ENCODE data around the gene PNKD.
A peak's percentile ranks its signal among the peaks of the same experiment; 100 is the strongest.

Gene PNKD

DNA sequence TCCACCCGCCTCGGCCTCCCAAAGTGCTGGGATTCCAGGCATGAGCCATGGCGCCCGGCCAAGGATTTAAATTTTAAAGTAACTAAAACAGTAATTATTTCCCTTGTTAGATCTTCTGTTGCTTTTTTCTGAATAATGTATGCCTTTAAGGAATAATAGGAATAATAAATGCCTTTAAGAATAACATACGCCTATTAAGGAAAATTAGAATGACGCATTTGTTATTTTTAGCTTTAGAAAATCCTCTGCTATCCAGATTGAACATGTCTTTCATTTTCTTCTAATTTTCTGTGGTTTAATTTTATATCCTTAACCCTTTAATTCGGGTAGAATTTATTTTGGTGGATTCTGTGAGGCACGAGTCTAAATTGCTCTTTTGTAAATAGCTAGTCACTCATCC lies 45.1 kb downstream of the PNKD start:
- no peak for DNase-seq (ENCODE audit: low spot score)

DNA sequence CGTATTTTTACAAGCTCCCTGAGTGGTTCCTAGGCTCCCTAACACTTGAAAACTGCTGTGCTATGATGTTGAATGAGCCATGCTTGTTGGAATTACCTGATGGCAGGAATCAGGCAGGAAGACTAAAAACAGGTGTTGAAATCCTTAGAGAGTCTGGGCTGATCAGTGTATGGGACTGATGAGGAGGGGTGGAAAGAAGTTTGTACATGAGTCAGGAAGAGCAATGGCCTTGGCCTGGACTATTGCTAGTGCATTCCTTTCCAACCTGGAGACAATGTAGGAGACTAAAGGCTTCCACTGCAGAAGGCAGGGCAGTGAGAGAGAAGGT lies 46.9 kb downstream of the PNKD start:
- no peak for DNase-seq (ENCODE audit: low spot score)

- DNase-seq (ENCODE audit: low spot score) = no peak
These were observed 47.5 kb downstream of the PNKD start for GRCh38 chr2:218317835-218318234.

DNA sequence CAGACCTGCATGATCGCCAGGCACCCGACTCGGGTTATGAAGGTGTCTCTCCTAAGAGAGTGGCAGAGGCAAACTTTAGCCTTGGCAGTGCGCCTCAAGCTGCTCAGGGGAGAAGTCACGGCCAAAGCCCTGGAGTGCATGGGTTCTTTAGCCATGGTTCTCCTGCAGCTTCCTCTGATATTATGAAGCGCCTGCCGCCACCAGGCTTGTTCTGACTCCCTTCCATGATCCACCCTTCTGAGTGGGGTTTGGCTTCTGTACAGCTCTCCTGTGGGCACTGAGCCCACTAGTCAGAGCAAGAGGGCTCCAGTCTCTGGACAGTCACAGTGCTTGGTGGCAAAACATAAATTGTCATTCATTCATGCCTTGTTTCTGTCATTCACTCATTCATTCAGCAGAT lies 47.9 kb downstream of the PNKD start:
- no peak for DNase-seq (ENCODE audit: low spot score)

DNA sequence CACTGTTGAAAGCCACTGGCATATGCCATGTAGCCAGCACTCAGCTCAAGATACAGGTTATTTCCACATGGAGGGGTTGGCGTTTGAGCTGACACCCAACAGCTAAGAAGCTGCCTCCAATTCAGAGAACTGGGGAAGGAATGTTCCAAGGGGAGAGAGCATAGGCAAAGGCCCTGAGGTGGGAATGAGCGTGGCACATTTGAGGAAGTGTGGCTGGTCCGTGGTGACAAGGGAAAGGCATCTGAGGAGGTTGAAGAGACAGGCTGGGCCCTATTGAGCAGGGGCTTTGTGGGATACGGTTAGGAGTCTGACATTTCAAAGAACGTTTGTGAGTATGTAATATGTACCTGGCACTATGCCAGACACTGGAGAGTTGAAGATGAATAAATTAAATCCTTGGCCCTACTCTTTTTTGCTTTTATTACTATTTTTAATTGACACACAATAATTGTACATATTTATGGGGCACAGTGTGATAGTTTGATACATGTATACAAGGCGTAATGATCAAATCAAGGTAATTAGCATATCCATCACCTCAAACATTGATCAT lies 49.6 kb downstream of the PNKD start:
- DNase-seq (ENCODE audit: low spot score) = no peak

GRCh38 chr2:218320704-218321336 lies 50.5 kb downstream of the PNKD start:
- no peak for DNase-seq (ENCODE audit: low spot score)

DNA sequence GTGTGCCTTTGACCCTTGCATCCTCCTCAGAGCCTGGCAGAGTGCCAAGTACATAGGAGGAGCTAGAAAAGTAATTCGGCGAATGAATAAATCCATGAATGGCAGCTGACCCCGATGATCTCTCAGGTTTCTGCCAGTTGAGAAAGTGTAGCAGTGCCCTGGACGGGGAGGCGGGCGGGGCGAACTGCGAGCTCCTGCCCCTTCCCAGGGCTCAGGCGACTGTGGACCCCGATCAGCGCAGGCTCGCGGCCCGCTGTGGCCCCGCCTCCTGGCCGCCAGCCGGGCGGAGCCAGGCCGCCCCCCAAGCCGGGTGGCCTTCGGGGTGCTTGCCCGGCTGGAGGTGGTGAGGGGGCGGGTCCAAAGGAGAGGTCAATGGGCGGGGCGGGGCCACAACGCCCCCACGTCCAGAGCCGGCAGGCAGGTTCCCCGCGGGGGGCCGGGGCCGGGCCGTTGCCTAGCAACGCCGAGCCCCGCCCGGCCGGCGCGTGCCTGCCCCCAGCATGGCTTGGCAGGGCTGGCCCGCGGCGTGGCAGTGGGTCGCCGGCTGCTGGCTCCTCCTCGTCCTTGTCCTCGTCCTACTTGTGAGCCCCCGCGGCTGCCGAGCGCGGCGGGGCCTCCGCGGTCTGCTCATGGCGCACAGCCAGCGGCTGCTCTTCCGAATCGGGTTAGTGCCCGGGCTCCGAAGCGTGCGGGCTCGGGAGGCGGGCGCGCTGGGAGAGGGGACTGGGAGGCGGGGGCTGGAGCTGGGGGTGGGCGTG lies 52.6 kb downstream of the PNKD start:
- peak; percentile 94 for DNase-seq (ENCODE audit: low spot score)

GRCh38 chr2:218323526-218324472 lies 53.5 kb downstream of the PNKD start:
- peak; percentile 75 for DNase-seq (ENCODE audit: low spot score)

DNA sequence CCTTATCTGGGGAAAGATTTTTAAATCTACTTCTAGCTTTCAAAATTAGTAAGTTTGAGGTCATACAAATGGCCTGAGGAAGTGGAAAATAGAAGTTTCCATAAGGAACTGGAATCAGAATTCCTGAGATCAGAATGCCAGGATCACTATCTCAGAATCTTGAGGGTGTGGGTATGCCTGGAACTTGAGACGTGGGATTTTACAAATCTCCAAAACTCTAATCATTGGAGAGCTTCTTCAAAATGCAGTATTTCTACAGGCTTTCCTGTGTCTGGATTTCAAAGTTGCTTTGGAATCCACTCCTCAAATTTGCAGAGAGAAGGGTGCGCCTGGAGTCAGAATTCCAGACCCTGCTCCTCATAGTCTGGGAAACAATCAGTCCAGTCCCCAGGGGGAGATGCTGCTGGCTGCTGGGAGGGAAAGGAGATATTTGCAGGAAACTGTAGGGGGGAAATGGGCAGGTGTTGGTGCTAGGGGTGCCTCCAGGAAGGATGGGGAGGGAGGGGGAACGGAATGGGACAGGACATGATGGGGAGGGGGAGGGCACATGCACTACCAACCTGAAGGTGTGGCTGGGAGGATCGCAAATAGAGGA lies 55.3 kb downstream of the PNKD start:
- no peak for DNase-seq (ENCODE audit: low spot score)

GRCh38 chr2:218326315-218326714 lies 56.0 kb downstream of the PNKD start:
- no peak for DNase-seq (ENCODE audit: low spot score)

DNA sequence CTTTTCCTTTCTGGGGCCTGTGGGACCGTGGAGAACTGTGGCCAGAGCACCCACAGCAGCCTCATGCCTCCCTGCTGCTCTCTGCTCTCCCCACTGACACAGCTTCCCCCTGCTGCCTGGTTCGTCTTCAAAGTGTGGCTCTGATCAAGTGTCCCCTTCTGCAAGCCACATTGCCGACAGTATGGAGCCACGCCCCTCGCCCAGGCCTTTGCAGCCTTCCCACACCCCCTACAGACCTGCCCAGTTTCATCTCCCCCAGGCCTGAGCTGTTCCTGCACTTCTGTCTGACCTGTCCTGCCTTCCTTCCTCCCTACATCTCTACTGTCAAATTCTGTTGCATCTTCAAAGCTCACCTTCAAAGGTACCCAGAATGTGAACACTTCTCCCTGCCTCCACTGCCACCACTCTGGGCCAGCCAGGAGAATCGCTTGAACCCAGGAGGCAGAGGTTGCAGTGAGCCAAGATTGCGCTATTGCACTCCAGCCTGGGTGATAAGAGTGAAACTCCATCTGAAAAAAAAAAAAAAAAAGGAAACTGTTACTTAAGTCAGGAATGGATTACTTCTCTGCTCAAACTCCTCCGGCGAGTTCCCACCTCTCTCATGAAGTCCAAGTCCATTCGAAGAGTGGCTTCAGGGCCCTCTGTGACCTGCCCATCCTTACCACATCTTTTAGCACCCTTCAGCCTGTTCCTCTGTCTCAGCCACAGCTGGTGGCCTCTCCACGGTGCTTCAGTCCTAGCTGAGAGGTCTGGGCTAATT lies 57.3 kb downstream of the PNKD start:
- no peak for DNase-seq (ENCODE audit: low spot score)

DNA sequence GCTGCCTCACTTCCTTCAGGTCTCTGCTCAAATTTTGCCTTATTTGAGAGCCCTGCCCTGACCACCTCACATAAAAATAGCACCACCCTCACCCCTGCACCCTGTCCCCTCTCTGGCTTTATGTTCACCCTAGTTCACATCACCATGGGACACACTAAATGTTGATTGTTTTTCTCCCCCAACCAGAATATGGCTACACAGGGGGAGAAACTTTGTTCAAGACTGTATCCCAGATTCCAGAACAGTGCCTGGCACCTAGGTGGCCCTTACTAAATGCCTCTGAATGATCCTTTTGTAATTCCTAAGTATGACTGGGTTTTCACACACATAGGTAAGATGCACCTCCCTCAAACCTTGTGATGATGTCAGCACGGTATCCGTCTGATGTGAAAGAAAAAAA lies 58.0 kb downstream of the PNKD start:
- no peak for DNase-seq (ENCODE audit: low spot score)

DNA sequence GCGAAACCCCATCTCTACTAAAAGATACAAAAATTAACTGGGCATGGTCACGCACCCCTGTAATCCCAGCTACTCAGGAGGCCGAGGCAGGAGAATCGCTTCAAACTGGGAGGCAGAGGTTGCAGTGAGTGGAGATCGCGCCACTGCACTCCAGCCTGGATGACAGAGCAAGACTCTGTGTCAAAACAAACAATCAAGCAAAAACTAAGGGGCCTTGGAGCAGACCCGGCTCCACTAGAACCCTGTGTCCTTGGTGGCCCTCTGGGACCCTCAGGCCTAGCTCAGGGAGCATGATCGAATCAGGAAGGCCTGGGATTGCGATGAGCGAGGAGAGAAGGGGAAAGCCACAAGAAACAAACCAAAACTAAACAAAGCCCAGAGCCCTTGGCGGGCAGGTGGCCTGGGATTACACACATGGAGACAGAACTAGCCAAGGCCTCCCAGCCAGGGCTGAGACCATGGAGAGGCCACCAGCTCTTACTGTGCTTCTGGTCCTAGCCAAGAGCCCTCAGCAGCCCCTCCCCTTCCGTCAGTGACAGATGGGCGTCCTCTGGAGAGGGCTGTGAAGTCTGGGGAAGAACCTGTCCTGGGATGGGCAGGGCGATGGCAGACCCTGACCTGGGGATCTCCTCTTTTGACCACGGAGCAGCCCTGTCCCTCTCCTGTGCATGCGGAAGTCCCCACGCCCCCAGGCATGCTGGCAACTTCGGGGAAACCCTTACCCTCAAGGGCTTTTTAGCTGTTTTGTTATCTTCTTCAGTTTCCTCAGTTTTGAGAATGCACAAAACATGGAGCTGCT lies 58.9 kb downstream of the PNKD start:
- DNase-seq (ENCODE audit: low spot score) = no peak

- DNase-seq (ENCODE audit: low spot score) = no peak
These were observed 59.7 kb downstream of the PNKD start for GRCh38 chr2:218329826-218330593.

GRCh38 chr2:218331745-218332144 lies 61.4 kb downstream of the PNKD start:
- no peak for DNase-seq (ENCODE audit: low spot score)

GRCh38 chr2:218332288-218332687 lies 62.0 kb downstream of the PNKD start:
- no peak for DNase-seq (ENCODE audit: low spot score)

GRCh38 chr2:218332920-218333645 lies 62.8 kb downstream of the PNKD start:
- DNase-seq (ENCODE audit: low spot score) = no peak

- DNase-seq (ENCODE audit: low spot score) = no peak
These were observed 64.2 kb downstream of the PNKD start for GRCh38 chr2:218334531-218334930.

DNA sequence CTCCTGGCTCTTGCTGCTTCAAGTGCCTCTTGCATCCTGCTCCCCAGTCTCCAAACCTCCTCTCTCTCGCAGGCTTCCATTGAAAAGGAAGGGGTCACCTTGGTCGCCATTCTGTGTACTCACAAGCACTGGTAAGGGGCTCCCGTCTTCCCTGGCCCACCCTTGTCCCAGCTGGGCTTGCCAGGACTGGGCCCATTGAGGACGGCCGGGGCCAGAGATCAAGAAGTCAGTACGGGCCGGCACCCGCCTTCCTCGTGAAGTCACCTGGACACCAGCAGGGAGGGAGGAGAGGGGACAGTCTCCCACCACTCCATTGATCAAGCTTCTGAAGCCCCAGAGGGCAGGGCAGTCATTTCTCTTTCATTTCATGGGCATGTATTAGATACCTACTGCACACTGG lies 70.3 kb downstream of the PNKD start:
- DNase-seq (ENCODE audit: low spot score) = no peak
